NB4 (cell line): ENCODE measurements around the gene C6orf47.

Experiments used
- DNase-seq: peaks from one replicate; pipeline ENCODE4 v3.0.0; 2010; ENCODE audit warnings: low read depth
- H3K4me3 ChIP-seq: one replicate; pipeline ENCODE4 v1.5.1; 2011; ENCODE audit warnings: mild to moderate bottlenecking, low read depth, low read length, moderate library complexity
- MYC ChIP-seq: IDR thresholded peaks from 2 replicates; pipeline ENCODE4 v1.6.1; 2011; ENCODE audit warnings: low read depth, low read length
- POLR2A ChIP-seq: IDR thresholded peaks from 2 replicates; pipeline ENCODE4 v1.6.1; 2011; ENCODE audit warnings: mild to moderate bottlenecking; ENCODE audit not compliant: insufficient read length; ENCODE audit errors: extremely low read depth
- TF ChIP-seq, protein P1 (sequence below): IDR thresholded peaks from one replicate; pipeline ENCODE4 v1.5.1; 2012; ENCODE audit warnings: low read depth, low read length
- TF ChIP-seq, protein P2 (sequence below): IDR thresholded peaks from 2 replicates; pipeline ENCODE4 v1.6.1; 2011; ENCODE audit warnings: low read depth, low read length

The C6orf47 gene

DNA sequence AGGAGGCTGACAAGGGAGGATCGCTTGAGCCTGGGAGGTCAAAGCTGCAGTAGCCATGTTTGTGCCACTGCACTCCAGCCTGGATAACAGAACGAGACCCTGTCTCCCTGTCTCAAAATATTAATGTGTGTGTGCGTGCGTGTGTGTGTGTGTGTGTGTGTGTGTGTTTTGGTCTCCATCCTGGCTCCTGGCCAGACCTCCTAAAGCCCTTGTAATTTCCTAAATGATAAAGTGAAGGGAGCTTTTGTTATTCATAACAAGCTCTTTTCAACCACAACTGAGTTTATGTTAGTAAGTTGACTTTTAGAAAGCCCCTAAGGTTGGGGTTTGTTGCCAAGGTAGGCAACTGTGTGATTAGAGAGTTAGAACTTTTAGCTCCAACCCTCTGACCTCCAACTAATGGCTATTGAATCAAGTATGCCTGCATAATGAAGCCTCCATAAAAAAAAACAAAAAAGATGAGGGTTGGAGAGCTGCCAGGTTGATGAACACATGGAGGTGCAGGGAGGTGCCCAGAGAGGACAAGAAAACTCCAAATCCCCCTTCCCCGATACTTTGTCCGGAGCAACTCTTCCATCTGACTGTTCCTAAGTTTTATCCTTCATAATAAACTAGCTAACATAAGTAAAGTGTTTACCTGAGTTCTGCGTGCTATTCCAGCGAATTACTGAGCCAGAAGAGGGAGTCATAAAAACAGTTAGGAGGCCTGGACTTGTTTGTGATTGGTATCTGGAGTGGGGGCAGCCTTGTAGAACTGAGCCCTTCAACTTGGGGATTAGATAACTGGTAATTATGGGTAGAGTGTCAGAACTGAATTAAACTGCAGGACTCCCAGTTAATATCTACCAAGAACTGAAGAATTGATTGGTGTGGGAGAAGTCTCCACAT is 50.8 kb downstream of the C6orf47 start:
- no peak overlapping the region for H3K4me3 ChIP-seq
- TF ChIP-seq POLR2A (no peak), MYC (no peak)
- TF ChIP-seq, protein P1, sequence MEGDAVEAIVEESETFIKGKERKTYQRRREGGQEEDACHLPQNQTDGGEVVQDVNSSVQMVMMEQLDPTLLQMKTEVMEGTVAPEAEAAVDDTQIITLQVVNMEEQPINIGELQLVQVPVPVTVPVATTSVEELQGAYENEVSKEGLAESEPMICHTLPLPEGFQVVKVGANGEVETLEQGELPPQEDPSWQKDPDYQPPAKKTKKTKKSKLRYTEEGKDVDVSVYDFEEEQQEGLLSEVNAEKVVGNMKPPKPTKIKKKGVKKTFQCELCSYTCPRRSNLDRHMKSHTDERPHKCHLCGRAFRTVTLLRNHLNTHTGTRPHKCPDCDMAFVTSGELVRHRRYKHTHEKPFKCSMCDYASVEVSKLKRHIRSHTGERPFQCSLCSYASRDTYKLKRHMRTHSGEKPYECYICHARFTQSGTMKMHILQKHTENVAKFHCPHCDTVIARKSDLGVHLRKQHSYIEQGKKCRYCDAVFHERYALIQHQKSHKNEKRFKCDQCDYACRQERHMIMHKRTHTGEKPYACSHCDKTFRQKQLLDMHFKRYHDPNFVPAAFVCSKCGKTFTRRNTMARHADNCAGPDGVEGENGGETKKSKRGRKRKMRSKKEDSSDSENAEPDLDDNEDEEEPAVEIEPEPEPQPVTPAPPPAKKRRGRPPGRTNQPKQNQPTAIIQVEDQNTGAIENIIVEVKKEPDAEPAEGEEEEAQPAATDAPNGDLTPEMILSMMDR, result no peak
- TF ChIP-seq, protein P2, sequence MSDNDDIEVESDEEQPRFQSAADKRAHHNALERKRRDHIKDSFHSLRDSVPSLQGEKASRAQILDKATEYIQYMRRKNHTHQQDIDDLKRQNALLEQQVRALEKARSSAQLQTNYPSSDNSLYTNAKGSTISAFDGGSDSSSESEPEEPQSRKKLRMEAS, result no peak
- DNase-seq, result no peak
